ENCODE measurements around the gene THEM4.
"Not testable (repeated sequence)": the region's sequence is repeated elsewhere in the genome, so short reads cannot be mapped to it uniquely, and the experiment has no call there.

The THEM4 gene

DNA sequence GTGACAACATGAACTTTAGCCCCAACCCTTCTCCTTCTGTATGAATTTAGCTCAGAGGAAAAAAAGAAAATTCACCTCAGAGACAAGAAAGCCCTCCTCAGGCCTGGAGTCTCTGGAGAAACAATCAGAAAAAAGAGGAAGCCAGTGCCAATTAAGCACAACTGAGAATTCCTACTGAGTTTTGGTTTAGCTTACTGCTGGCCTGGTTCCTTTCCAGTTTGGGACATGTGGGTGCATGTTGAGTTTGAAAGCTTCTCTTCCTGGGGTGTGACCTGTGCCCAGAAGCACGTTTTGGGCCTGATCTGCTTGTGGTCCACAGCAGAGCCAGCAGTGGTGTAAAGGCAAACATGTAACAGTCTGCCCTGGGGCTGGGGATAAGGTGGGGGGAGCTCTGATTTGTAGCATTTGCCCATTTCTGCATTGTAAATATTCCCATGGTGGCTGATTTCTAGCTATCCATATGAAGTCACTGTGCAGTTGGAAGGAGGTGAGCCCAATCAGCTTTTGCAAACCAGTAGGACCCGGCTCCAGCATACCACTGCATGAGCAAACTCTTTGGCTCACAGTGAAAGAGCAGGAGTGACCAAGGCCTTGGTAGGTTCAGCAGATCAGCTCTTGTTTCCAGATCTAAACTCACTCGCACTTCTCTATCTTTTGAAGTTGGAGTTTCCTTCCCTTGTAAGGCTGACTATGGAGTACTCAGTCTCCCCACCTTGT, 51.1 kb downstream of the THEM4 start:
- DNase-seq: no peak

DNA sequence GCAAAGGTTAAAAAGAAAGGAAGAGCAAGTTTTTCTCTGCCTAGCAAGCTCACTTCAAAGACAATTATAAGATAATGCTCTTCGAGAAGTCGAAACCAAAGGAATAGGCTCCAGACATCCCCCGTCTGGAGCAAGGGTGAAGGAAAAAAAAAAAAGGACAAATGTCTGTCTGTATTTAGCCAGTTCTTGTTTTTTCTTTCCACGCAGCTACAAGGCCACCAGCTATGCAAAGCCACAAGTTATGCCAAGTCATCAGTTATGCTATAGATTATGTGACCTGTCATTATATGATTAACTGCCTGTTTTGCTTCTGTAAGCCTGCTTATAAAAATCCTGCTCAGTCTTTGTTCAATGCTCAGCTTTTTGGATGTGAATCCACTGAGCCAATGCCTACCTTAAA, 53.4 kb downstream of the THEM4 start:
- no peak for DNase-seq

DNA sequence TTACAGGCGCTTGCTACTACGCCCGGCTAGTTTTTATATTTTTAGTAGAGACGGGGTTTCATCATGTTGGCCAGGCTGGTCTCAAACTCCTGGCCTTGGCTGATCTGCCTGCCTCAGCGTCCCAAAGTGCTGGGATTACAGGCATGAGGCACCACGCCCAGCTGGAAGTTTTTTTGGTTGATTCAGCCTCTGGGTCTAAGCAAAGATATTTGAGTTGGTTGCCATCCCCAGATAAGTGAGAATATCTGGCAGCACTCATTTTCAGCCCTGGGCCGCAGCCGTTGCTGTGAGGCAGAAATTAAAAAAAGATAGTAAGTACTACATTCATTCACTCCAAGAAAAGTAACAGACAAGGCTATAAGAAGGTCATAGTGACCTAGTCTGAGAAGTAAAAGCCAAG, 53.8 kb downstream of the THEM4 start:
- not testable (repeated sequence) for DNase-seq

DNA sequence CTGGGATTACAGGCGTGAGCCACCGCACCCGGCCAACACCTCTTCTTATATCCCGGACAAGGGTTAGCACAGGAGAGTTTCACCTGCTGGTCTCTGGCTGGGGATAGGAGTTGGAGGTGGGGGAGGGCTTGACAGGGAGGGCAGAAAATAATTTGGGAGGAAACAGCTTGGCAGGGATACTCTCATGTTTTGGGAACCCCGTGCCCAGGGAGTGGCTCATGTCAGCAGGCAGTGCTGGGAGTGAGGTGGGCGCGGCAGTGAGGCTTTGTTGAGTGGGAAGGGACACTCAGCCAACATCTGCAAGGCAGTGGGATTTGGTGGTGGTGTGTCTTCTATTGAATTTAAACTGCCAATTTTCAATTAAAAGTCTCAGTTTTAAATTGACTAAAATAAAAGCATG, 54.7 kb downstream of the THEM4 start:
- no peak for DNase-seq

DNA sequence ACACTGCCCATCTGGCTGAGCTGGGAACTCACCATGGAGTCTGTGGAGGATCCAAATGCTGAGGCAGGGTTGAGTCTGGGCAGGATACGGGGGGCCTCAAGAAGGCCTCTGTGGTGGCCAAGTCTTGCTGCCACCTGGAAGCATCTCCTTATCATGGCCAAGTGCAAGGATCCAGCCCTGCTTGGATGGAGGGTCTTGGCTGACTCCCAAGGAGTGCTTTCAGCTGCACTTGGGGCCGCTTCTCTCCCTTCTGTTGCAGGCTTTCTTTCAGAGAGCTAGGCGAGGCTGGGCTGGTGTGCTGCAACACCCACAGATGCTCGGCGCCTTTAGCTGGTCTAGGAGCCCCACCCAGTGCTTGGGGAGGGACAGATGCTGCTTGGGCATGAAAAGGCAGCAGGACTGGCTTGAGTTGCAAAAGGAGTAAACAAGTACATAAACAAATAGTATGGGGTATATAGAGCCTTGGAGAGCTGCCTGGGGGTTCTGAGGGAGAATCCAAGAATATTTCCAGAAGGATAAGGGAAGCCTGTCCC, 55.8 kb downstream of the THEM4 start, which contains the start of gene THEM5:
Gene THEM5, minus strand, starts transcription at position 302 of the 533 bp plus-strand sequence. Its CDS starts 147 bp downstream, at position 155.
- DNase-seq: no peak

DNA sequence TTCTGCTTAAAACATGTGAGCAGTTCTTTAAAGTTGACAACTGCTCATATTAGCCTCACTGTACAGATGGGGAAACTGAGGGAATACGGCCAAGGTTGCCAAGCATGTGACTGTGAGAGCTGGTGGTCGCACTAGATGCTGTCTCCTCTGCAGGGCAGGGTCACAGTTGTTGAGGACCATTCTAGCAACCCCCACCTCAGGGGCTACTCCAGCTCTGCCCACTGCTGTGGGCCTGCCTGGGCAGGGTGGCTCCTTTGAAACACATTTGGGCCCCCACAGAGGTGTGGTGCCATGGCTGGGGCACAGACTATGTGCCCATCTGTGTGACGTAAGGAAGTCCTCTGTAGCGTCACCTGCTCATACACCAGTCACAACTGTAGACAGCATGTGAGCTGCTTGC, 56.6 kb downstream of the THEM4 start:
- no peak for DNase-seq

DNA sequence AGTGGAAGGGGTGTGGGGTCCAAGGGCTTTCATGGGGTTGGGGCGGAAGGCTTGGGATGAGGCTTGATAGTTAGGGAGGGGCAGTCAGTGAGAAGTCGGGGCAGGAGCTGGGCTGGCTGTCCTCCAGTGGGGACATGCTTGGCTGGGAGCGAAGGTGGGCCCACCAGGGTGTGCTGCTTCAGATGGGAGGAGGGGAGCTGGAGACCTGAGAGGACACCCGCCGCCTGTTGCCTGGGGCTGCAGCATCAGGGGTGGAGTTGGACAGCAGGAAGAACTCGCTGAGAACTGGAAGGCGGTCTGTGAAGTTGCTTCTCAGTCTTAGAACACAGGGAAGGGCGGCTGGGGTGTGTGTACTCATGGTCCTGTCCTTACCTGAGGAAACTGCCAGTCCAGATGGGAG, 57.4 kb downstream of the THEM4 start:
- DNase-seq: no peak

DNA sequence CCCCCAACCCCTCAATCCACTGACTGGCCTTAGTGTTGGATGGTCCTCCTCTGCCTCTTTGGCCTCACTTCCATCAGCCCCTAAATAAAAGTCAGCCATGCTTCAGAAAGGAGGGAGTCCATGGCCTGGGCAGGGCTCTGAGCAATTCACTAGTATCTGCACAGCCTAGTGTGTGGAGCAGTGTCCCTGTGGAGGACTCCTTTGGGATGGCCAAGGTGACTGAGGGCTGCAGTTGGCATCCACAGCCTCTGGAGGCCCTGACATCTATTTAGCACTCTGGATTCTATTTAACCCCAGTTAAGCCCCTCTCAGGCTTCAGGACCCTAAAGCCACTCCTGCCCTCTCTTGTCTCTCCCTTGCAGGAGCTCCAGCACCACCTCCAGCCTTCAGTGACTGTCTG, 59.4 kb downstream of the THEM4 start:
- DNase-seq: no peak

DNA sequence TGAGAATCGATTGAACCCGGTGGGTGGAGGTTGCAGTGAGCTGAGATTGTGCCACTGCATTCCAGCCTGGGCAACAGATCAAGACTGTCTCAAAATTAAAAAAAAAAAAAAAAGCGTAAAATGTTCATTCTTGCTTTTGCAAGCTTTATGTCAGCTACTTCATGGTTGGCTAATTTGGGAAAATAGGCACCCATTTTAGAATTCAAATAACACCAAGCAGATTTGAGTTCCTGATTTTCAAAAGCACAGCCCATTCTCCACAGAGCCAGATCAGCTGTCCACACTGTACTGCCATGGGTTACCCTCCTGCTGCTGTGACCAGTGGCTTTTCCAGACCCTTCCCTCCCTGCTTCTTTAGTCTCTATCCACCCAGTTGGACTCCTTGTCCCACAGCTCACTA, 60.2 kb downstream of the THEM4 start:
- DNase-seq: no peak

DNA sequence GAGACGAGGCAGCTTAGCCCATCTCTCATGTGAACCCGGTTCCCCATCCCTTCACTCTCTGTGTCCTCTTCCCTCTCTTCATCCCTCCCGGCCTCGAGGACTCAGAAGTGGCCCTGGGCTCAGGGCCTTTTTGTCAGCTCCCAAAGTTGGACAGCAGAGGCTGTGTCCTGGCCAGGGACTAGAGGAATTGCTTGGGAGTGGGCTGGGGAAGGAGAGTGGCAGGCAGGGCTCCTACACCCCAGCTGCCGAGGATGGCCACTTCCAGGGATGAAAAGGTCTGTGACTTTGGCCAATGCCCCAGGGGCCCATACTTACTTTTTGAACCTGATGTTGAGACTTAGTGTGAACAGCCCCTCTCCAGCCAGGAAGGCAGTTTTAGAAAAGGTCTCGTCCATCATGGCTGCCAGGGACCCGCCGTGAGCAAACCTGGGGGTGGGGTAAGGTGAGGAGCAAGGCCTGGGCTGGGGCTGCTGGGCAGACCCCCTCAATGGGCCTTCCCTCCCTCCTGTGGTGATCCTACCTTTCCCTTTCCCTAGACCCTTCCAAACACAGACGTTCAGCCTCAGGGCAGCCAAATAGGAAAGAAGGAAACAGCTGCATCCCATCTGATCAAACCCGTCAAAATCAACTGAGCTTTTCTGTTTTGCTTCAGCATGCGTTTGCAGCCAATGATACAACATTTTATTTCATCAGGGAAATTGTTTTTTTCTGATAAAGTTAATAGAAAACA, 61.3 kb downstream of the THEM4 start:
- no peak for DNase-seq

DNA sequence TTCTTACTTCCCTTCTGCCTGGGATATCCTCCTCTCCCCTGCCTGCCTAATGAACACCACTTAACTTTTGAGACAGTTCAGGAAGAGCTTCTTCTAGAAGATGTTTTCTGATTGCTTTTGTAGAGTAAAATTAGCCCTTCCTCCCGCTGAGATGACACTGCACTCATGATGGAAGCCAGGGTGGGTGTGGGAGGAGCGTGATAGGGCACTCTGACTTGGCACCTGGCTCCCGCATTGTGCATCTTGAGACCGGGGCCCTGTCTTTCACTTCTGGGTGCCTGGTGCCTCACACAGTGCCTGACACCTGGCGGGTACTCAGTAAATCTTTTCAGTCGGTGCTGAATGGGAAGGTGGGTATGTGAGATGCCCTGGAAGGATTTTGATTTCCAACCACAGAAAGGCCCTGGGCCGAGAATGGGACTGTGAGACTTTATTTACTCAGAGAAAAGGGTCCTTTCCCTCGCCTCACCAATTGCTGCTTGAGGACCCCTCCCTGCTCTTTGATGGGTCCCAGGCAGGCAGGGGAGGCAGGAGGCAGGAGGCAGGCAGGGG, 62.5 kb downstream of the THEM4 start:
- DNase-seq: no peak

DNA sequence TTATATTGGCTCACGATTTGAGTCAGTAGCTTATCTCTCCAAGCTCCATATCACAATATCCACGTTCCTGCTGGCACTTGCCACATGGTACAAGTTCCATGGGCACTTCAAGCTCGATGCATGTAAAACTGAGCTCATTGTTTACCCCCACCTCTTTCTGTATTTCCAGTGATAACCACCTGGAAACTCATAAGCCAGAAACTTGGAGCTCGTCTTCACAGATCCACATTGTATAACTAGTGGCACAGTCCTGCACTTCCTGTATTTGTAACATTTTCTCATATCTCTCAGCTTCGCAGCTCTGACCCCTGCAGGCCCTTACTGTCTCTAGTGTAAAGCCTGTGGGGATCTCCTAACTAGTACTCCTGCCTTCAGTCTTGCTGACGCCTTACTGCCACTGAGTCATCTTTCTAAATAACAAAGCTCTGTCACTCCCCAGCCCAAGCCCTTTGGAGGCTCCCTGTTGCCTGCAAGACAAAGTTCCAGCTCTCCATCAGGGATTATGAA, 63.2 kb downstream of the THEM4 start:
- DNase-seq: no peak

DNA sequence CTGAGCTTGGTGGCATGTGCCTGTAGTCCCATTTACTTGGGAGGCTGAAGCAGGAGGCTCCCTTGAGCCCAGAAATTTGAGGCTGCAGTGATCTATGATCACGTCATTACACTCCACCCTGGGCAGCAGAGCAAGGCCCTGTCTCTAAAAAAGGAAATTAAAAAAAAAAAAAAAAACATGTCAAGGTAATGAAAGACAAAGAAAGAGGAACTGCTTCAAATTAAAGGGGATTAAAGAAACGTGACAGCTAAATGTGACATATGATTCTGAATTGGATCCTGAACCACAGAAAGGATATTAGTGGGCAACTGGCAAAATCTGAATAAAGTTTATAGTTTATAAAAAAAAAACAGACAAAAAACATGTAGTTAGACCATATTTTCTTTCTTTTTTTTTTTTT, 65.9 kb downstream of the THEM4 start:
- no peak for DNase-seq

DNA sequence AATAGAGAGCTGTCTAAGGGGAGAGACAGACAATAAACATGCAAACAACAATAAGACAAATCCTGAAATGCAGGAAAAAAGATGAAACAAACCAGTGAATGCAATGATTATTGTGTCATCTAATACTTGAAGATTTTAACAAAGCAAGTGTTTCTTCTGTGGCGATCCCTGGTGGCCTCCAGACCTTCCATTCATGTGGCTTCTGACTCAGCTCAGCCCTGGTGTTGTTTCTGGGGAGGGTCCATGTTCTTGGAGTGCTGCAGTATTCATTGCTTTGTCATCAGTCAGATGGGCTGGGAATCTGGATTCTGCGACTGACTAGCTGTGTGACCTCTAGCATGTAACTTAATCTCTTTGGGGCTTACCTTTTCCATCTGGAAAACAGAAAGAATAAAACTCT, 68.2 kb downstream of the THEM4 start:
- no peak for DNase-seq

DNA sequence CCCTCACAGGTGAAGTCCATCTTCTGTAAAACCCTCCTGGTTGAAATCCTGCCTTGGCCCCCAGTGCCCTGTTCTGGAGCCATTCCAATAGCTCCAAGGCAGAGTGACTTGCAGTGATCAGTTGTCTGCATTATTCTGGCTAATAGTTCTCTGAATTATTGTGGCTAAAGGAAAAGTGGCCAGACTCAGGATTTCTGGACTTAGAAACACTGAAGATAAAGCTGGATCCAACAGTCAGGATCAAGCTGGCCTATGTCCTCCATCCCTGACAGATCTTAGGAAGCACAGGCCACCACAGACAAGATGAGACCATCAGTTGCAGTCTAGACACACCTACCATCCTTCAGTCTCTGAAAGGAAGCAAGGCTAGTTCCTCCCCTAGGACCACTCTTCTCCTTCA, 68.9 kb downstream of the THEM4 start:
- DNase-seq: no peak

DNA sequence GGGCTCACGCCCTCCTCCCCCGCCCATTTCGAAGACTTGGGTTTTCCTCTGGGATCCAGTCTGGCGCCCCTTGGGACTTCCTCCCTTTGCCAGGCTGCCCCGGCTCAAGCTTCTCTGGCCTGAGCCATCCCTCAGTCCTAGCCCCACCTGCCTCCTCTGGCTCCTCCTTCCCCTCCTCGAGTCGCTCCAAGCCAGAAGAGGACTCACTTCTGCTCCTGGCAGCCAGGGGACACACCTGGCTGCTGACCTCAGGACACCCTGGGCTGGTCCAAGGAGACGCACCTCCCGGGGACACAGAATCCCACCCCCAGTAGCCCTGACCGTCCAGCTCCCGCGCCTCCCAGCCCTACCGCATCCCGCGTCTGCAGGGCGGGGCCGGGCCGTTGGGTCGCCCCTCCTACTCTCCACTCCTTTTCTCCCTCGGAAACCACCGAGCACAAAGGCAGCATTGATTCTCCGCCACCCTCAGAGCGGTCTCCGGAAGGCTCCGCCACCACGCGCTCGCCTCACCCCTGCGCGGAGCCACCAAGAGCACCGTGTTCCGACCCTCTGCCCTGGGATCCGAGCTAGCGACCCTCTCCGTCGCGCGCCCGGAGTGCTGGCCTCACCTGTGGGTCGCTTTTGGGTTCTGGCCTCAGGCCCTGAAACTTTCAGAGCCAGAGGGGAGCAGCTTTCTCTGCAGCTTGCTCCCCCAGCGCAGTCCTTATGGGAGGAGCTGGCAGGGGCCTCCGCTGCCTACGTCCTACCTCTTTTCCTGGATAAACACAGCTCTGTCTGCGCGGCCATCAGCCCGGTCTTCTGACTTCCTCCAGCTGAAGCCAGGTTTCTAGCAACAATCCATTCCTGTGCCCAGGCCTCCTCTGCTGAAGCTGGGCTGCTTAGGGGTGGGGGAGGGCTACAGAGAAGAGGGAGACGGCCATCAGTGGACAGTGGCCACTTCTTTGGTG, 69.6 kb downstream of the THEM4 start, which contains the start of gene C2CD4D:
Gene C2CD4D, minus strand, starts transcription at position 364 of the 947 bp plus-strand sequence. CDS start 831 bp downstream, outside the sequence.
- peak; percentile 68 for DNase-seq

DNA sequence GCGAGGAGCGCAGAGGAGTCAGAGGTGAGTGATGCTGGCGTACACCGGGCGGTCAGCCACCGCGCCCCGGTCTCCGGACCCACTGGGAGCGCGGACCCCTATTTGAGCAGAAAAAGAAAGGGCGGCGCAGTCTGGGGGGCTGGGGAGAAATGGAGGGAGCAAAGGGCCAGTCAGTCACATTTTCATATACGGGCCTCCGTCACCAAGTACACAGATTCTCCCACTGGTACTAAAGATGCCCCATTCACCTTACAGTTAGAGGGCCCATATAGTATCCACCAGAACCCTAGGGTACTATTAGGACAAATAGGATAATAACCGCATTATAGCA, 70.3 kb downstream of the THEM4 start:
- no peak for DNase-seq

DNA sequence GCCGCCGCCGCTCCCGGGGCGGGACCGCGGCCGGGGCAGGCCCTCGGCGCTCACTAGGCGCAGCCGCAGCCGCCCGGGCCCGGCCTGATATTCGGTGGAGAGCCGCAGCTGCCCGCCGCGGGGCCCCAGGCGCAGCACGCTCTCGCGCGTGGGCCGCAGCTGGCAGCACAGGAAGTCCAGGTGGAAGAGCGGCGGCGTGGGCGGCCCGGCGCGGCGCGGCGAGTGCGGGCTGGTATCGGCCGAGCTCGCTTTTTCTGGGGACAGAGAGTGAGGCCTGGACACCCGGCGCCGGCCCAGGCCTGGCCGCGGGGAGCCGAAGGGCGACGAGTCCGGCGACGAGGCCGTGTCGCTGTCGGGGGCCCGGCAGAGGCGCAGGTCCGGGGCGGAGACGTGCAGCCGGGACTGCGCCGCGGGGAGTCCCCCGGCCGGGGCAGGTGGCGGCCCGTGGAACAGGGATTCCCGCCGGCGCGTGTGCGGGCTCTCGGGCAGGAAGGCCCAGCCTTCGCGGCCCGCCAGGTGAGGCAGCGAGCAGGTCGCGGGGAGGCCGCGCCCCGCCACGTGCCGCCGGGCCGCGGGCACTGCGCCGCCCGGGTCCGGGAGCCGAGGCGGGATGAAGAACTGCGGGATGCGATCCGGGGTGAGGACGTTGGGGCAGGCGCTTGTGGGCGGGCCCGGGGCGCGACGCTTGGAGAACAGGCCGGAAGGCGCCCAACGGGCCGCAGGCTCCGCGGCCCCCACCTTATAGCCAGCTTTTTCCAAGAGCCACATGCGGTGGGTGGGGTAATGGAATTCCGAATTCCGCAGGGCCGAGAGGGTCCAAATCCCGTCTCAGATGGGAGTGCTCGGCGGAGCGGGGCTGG, 70.9 kb downstream of the THEM4 start:
- DNase-seq: peak; percentile 40

DNA sequence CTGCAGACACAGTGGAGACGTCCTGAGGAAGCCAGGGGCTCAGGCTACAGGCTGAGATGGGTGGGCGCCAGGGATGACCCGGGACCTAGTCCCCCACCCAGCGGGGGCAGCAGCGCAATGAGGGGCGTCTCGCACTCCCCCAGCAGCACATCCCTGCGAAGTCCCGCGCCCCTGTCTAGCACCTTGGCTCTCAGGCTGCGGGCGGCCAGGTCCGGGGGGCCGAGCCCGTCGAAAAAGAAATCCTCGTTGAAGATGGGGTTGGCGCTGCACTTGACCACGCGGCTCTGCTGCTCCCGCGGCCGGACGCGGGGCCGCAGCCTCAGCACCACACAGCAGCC, 71.5 kb downstream of the THEM4 start:
- no peak for DNase-seq

DNA sequence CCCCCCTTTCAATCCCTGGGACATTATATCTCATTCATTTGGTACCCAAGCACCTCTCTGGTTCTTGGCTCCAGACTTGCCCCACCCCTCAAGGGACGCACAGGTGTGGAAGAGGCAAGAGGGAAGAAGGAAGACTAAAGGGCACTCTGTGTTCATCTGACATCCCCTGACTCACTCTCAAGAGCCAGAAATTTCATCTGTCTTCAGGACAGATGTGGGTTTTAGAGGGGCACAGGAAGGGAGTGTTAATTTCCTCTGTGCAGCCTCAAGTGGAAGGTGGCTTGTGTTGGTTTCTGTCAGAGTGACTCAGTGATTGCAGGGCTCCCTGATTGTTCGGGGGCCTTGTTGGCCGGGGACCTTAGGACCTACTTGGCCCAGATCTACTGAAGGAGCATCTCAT, 72.1 kb downstream of the THEM4 start:
- DNase-seq: peak; percentile 32

DNA sequence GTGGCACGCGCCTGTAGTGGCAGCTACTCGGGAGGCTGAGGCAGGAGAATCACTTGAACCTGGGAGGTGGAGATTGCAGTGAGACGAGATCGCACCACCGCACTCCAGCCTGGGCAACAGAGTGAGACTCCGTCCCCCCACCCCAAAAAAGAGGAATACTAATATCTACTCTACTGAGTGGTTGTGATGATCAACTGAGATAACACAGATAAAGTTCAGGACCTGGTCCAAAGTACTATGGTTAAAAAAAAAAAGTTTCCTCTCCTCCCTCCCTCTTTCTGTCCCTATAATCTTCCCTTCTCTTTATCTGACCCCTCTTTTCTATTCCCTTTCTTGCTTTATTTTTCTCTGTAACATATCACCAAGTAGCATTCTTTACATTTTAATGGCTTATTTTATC, 73.7 kb downstream of the THEM4 start:
- no peak for DNase-seq

DNA sequence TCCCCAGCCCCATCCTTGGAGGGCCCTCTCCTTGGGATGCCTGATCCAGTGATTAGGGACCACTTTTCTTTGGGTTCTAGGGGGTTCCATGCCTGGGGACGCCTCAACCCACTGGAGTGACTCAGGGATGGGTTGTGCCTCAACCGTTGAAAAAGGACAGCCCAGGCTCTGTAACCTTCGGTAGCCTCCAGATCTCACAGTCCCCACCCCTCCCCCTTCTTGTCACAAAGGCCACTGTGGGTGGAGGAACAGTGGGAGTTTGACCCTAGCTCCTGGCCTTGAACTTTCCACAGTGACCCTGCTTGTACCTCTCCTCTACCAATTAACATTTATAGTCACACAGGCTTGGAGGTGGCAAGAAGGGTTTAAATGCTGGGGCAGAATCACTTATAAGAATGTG, 75.1 kb downstream of the THEM4 start:
- DNase-seq: no peak
